GM10266 (cell line): ENCODE measurements around the gene PRSS8.

Experiments used
- DNase-seq: peaks from one replicate; pipeline ENCODE4 v3.0.0; 2012; ENCODE audit errors: extremely low spot score
- CTCF ChIP-seq: IDR thresholded peaks from 2 replicates; pipeline ENCODE4 v1.5.1; 2012; ENCODE audit warnings: mild to moderate bottlenecking, low read depth; ENCODE audit not compliant: control insufficient read depth, insufficient read depth; ENCODE audit errors: missing control alignments

The PRSS8 gene

GRCh38 chr16:31093132-31093703 is 42.3 kb downstream of the PRSS8 start:
- no peak for TF ChIP-seq CTCF
- no peak for DNase-seq

- no peak for DNase-seq
- TF ChIP-seq CTCF: no peak
These were observed 43.2 kb downstream of the PRSS8 start for GRCh38 chr16:31092330-31092729.

GRCh38 chr16:31090540-31090939 is 45.0 kb downstream of the PRSS8 start:
- DNase-seq: no peak
- TF ChIP-seq CTCF: no peak

- DNase-seq: no peak
- no peak for TF ChIP-seq CTCF
These were observed 46.3 kb downstream of the PRSS8 start for GRCh38 chr16:31089199-31089598.

DNA sequence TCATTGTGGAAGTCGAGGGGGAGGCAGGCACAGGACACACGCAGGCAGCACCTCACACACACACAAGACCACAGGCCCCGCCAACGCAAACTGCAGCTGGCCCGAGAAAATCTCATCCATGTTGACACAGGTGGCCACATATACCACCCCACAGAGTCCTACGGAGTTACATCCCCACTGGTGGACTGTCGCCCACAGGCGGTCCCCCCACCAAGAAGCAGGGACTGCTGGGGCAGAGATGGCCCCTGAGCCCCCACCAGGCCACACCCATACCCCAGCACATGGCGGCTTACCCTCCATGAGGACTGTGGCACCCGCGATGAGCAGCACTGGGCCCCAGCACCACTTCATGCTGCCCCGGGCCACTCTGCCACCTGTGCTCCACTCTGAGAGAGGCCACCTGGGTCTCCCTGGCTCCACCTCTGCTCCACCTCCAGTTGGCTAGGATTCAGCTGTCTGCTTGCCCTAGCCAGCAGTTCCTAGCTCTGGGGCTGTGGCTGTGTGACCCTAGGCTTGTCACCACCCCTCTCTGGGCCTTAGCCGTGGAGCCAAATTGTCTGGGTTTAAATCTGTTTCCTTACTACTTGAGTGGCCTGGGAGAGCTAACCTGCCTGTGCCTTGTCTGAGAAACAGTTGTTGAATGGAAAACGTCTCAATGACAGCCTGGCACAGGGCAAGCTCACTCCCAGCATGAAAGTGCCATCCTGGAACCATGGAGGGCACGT is 46.9 kb downstream of the PRSS8 start, which contains the start of gene PRSS53:
Gene PRSS53, minus strand, starts transcription at position 485 of the 725 bp plus-strand sequence. Its CDS starts 134 bp downstream, at position 351.
- no peak for DNase-seq
- TF ChIP-seq CTCF: no peak

- DNase-seq: no peak
- TF ChIP-seq CTCF: no peak
These were observed 47.6 kb downstream of the PRSS8 start for GRCh38 chr16:31087971-31088370.

GRCh38 chr16:31087481-31087880 is 48.0 kb downstream of the PRSS8 start:
- TF ChIP-seq CTCF: no peak
- DNase-seq: no peak
